ENCODE measurements around the gene B4GALNT2. TPM values are rescaled to one million over a fixed set of nuclear protein-coding genes. Genes with fewer than 3 reads are reported as not detected.

Gene B4GALNT2
- total RNA-seq, 1 experiment from 2014 or later, result not detected

DNA sequence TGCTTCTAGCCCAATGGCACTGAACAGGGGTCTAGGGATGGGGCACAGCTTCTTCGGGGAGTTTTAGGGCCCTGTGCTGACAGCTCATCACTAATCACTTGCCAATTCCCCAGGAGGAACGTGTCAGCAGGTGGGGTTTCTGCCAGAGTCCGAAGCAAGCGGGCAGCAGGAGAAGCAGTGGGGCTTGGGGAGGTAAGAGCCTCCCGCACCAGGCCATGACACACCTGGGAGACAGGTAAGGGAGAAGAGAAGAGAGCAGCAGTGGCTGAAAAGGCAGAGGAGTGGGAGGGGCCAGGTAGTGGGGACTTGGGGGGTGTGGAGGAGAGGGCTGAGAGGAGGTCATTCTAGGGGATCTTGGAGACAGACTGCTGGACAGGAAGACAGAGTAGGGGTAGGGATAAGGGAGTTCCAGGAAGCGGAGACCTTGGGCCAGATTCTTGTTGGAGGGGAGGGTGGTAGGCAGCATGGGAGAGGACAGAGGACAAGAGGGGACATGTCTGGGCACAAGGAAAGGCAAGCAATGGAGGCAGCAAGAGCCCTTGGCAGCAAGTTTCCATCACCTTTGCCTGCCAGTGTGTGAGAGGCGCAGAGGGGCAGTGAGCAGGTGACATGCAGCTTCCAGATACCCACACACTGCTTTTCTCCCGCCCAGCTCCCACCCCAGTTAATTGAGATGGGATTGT lies 93.1 kb downstream of the B4GALNT2 start:
- peaks cover 22% of the 10 kb centered on the region for H3K4me1 ChIP-seq (ENCODE audit: insufficient read depth, low read length, poor library complexity, severe bottlenecking)
- peaks cover 31% of the 10 kb centered on the region for H3K36me3 ChIP-seq (ENCODE audit: insufficient read depth, low read length, poor library complexity, severe bottlenecking)
- no peaks in the 10 kb centered on the region for H3K27me3 ChIP-seq (replicated peaks; ENCODE audit: insufficient read depth, low read depth, low read length, poor library complexity)
- ChIA-PET CTCF (interaction anchor here (0.6 kb wide), 1 partner anchor 1003 kb away, joined by 6 read pairs; no protein-coding TSS in a partner anchor), POLR2A (ENCODE audit: low non-redundant PET) (no interaction called here)
- no peaks in the 10 kb centered on the region for H3K9me3 ChIP-seq (ENCODE audit: low read depth, low read length, poor library complexity, severe bottlenecking)
- BruUV-seq (replicated peaks), result no TSS peak
- no peak overlapping the region for H3K4me3 ChIP-seq (ENCODE audit: low read depth, low read length, poor library complexity, severe bottlenecking)
- no peak for DNase-seq (ENCODE audit: low spot score)
- no peak for TF ChIP-seq EZH2 (IDR thresholded peaks at IDR 0.05; ENCODE audit: borderline replicate concordance, low read depth, low read length, poor library complexity, severe bottlenecking)
- TF ChIP-seq, protein P1, sequence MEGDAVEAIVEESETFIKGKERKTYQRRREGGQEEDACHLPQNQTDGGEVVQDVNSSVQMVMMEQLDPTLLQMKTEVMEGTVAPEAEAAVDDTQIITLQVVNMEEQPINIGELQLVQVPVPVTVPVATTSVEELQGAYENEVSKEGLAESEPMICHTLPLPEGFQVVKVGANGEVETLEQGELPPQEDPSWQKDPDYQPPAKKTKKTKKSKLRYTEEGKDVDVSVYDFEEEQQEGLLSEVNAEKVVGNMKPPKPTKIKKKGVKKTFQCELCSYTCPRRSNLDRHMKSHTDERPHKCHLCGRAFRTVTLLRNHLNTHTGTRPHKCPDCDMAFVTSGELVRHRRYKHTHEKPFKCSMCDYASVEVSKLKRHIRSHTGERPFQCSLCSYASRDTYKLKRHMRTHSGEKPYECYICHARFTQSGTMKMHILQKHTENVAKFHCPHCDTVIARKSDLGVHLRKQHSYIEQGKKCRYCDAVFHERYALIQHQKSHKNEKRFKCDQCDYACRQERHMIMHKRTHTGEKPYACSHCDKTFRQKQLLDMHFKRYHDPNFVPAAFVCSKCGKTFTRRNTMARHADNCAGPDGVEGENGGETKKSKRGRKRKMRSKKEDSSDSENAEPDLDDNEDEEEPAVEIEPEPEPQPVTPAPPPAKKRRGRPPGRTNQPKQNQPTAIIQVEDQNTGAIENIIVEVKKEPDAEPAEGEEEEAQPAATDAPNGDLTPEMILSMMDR (conservative IDR thresholded peaks at IDR 0.05; ENCODE audit: low read depth, low read length), result no peak
- intact Hi-C loops (cut with micrococcal nuclease; ENCODE audit: unreplicated experiment), result loop anchor here (2.0 to 10.0 kb wide), 4 partner anchors 33 to 551 kb away; no protein-coding TSS in a partner anchor
- H3K27ac ChIP-seq (ENCODE audit: low read depth, low read length, poor library complexity, severe bottlenecking), result peak overlapping the region; percentile 86

Other genes starting within 250 kb of the B4GALNT2 start
- 132 and 136 TPM in 2 replicates for gene ATP5MC1, start 240.0 kb upstream of the B4GALNT2 start, total RNA-seq (2021)
- 108 and 114 TPM in 2 replicates for gene UBE2Z, start 224.4 kb upstream of the B4GALNT2 start, total RNA-seq (2021)
- 177 and 188 TPM in 2 replicates for gene SNF8, start 187.9 kb upstream of the B4GALNT2 start, total RNA-seq (2021)
- gene GIP, start 164.2 kb upstream of the B4GALNT2 start, total RNA-seq (2021), result 0.88 and 1.1 TPM in 2 replicates
- gene IGF2BP1, start 135.4 kb upstream of the B4GALNT2 start, total RNA-seq (2021), result 495 and 517 TPM in 2 replicates
- gene GNGT2, start 77.8 kb downstream of the B4GALNT2 start, total RNA-seq (2021), result 9.2 and 9.6 TPM in 2 replicates
- gene ABI3, start 77.9 kb downstream of the B4GALNT2 start, total RNA-seq (2021), result 9.7 and 13.0 TPM in 2 replicates
- 88.6 and 98.3 TPM in 2 replicates for gene PHOSPHO1, start 98.0 kb downstream of the B4GALNT2 start, total RNA-seq (2021)
- gene ZNF652, start 229.5 kb downstream of the B4GALNT2 start, total RNA-seq (2021), result 32.1 and 41.5 TPM in 2 replicates